Esophagus mucosa (tissue), 1 donor: ENCODE measurements around the gene POLD2. TPM values are rescaled to one million over a fixed set of nuclear protein-coding genes. Genes with fewer than 3 reads are reported as not detected.
"Not testable (repeated sequence)": the region's sequence is repeated elsewhere in the genome, so short reads cannot be mapped to it uniquely, and the experiment has no call there.

Experiments
- ATAC-seq: fragments of 200-7000 bp; cut with Tn5 transposase; one replicate; pipeline ENCODE4 v1.9.1; 2020
- total RNA-seq: library from RNA; stranded (reverse); gene quantifications from one replicate; pipeline ENCODE4 v1.2.4, GENCODE V29; 2023
- donor health status: DM: yes; HTN: yes; CAD: no.

POLD2 gene
- total RNA-seq, 1 donor from 2014 or later, result 104 TPM

GRCh38 chr7:44138698-44139097, 15.3 kb upstream of the POLD2 start:
- no peak for ATAC-seq

DNA sequence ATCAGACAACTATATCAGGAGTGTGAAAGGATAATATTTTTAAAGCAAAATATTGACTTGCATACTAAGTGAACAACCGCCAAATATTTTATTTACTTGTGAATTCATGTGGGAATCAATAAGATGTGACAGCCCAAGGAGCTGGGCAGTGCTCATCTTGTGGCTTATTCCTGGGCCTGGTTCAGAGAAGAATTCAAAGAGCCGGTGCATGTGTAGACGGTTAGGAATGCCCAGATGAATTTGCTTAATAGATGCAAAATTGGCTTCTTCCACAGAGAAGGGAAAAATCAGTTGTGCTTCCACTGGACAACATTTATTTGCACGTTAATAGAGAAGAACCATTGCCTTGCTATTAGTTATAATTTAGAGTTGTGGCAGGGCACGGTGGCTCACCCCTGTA, 13.4 kb upstream of the POLD2 start:
- ATAC-seq, result no peak

GRCh38 chr7:44134943-44135628, 11.7 kb upstream of the POLD2 start:
- ATAC-seq, result no peak

GRCh38 chr7:44133295-44133694, 9.9 kb upstream of the POLD2 start:
- no peak for ATAC-seq

- ATAC-seq, result no peak
These were observed 8.7 kb upstream of the POLD2 start for GRCh38 chr7:44132039-44132438.

- peak; percentile 69 for ATAC-seq
These were observed 8.1 kb upstream of the POLD2 start for GRCh38 chr7:44131173-44132029.

- peak; percentile 5 for ATAC-seq
These were observed 5.6 kb upstream of the POLD2 start for GRCh38 chr7:44128721-44129582.

- no peak for ATAC-seq
These were observed 3.8 kb upstream of the POLD2 start for GRCh38 chr7:44127161-44127560.

DNA sequence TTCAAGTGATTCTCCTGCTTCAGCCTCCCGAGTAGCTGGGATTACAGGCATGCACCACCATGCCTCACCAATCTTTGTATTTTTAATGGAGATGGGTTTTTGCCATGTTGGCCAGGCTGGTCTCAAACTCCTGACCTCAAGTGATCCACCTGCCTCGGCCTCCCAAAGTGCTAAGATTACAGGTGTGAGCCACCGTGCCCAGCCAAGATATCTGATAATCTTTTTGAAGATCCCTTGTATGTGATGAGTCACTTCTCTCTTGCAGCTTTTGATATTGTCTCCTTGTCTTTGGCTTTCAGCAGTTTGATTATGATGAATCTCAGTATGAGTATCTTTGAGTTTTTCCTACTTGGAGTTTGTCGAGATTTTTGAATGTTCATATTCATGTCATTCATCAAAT, 3.2 kb upstream of the POLD2 start:
- not testable (repeated sequence) for ATAC-seq

DNA sequence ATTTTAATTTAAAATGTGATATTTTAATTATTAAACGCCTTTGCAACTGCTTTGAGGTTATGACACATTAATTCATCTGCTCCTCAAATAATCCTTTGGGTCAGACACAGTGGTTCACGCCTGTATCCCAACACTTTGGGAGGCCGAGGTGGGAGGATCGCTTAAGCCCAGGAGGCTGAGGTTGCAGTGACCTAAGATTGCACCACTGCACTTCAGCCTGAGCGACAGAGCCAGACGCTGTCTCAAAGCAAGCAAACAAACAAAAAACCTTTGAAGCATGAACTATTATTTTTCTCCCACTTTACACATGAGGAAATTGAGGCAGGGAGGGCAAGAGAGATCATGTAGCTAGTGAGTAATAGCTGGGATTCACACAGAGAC, 1.5 kb upstream of the POLD2 start:
- ATAC-seq, result no peak

GRCh38 chr7:44122529-44122928, 819 bp downstream of the POLD2 start:
- no peak for ATAC-seq

- no peak for ATAC-seq
These were observed 1.5 kb downstream of the POLD2 start for GRCh38 chr7:44121761-44122420.

- ATAC-seq, result no peak
These were observed 3.0 kb downstream of the POLD2 start for GRCh38 chr7:44120395-44120794.

DNA sequence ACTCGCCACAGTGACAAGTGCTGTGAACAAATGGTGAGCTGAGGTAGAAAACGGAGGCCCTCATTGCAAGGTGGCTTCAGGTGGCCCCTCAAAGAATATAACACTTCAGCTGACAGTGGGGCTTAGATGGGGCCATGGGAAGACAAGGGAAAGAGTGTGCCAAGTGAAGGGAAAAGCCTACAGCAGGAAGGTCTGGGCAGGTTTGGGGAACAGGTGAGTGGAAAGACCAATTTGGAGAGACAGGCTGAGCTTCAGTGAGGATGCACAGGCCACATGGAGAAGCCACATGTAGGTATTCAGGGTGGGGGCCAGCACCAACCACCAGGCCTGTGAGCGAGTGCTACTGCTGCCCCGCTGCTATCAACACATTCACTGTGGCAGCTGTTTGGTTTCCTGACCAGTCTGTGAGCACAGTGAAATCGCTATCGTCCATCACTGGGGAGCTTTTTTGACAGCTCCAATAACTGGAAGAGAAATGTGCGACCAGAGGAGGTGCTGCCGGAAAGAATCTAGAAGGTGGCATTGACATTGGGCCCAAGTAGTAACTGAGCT, 3.4 kb downstream of the POLD2 start:
- no peak for ATAC-seq

DNA sequence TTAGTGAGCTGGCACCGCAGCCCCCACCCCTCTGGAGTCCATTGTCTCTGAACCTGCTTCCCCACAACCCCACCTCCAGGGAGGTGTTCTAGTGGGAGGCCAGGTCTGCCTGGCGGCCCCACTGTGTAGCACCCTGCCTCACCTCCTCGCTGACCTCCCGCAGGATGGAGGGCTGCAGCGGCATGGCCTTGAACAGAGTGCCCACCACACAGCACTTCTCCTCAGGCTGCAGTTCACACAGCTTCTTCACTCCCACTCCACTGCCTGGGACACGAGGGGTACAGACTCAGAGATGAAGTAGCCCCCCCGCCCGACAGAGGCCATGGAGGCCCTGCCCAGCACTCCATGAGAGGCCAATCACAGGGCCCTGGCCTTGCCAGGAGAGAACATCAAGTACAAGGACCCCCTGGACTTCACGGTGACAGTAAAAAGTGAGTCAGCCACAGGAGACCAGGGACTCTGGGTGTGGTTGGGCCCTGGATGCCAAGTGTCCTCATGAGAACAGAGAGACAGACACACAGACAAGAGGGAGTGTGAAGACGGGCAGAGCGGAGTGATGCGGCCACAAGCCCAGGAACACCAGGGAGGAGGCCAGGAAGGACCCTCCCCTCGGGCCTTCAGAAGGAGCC, 5.4 kb downstream of the POLD2 start:
- no peak for ATAC-seq

- no peak for ATAC-seq
These were observed 6.3 kb downstream of the POLD2 start for GRCh38 chr7:44116789-44117666.

DNA sequence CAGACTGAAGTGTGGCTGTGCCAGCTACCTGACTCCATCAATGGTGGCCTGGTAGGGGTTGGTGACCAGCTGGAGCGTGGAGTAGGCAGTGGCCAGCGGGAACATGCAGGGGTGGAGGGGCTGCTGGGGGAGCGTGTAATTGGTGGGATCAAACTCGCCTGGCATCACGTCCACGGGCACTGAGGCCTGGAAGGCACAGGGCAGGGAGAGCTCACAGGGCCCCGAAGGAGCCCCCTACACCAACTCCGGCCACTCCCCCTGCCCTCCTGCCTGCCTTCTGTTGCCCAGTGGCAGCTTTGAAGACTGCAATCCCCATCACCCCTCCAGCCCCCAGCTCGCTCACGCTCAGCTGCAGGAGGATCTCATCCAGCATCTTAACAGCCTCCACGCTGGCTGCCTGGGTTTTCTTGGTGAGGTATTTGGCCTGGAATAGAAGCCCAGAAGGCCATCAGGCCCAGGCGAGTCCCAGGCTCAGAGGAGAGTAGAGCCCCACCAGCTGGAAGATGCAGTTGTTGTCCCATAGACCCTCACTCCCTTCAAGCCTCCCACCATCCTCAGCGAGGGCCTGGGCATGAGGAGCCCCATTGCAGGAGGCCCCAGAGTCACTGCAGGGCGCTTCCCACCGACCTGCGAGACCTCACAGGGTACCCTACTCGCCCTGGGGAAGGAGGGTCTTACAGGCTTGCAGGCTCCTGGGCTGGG, 7.1 kb downstream of the POLD2 start:
- ATAC-seq, result no peak

DNA sequence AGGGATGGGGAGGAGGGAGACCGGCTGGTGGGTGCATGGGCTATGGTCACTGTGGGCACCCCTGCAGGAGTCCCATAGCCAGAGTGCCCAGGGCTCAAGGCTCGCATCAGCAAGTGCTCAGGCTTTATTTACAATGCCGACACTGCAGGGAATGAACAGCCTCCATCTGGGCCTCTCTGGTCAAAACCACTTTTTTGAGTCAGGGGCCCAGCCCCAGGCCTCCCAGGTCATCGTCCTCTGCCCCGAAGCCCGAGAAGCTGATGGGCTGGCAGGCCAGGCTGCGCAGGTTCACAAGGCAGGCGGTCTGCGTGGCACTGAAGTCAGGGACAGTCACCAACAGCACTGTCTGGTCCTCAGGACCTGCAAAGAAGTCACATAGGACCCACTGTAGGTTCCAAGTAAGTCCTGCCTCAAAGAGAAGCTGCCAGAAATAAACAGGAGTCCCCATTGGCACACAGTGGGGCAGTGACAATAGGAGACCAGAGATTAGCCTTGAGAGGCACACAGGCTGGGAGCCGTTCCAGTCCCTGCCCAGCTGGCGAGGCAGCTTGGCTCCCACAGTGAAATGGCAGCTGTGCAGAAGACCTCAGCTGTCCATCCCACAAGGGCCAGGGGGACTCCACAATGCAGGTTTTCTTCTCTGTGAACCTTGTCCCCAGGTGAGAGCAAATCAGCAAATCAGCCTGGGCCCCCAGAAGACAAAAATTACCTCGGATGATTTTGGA, 8.6 kb downstream of the POLD2 start:
- no peak for ATAC-seq

- no peak for ATAC-seq
These were observed 9.5 kb downstream of the POLD2 start for GRCh38 chr7:44113764-44114354.
